Thymus (tissue), 11 donors: ENCODE data around the gene CAP2. TPM values are rescaled to one million over a fixed set of nuclear protein-coding genes. Genes with fewer than 3 reads are reported as not detected.

Experiments
- DNase-seq, 9 donors: peaks; one replicate each; pipeline ENCODE4 v3.0.0-alpha.2; 2013; ENCODE audit warnings: low spot score in 9 of 9, low read depth in 6 of 9, missing footprints in 1 of 9
- H3K27ac ChIP-seq, 2 donors: one replicate each; pipeline ENCODE4 v1.5.1; 2013; ENCODE audit warnings: control low read depth in 1 of 2, low read depth in 1 of 2, low read length in 1 of 2, mild to moderate bottlenecking in 1 of 2, moderate library complexity in 1 of 2
- H3K27me3 ChIP-seq, 2 donors: one replicate each; pipeline ENCODE4 v1.5.1; 2013; ENCODE audit warnings: low read length in 1 of 2; ENCODE audit not compliant: control insufficient read depth in 2 of 2, insufficient read depth in 1 of 2
- H3K36me3 ChIP-seq, 2 donors: one replicate each; pipeline ENCODE4 v1.5.1; 2013; ENCODE audit warnings: low read length in 1 of 2, mild to moderate bottlenecking in 1 of 2, moderate library complexity in 1 of 2; ENCODE audit not compliant: control insufficient read depth in 2 of 2, insufficient read depth in 2 of 2
- H3K4me1 ChIP-seq, 2 donors: one replicate each; pipeline ENCODE4 v1.5.1; 2013; ENCODE audit warnings: low read length in 2 of 2; ENCODE audit not compliant: control insufficient read depth in 2 of 2, insufficient read depth in 2 of 2
- H3K4me3 ChIP-seq, 2 donors: one replicate each; pipeline ENCODE4 v1.5.1; 2013; ENCODE audit warnings: low read length in 2 of 2, control low read depth in 1 of 2, mild to moderate bottlenecking in 1 of 2
- H3K9me3 ChIP-seq, 2 donors: one replicate each; pipeline ENCODE4 v1.5.1; 2013; ENCODE audit warnings: low read length in 1 of 2, mild to moderate bottlenecking in 1 of 2; ENCODE audit not compliant: control insufficient read depth in 2 of 2, insufficient read depth in 1 of 2
- WGBS: extraction: QIAGEN DNeasy Blood & Tissue Kit; methylation state at CpG from one replicate; pipeline ENCODE4 v1.1.7; 2013; 5-methylcytosine and 5-hydroxymethylcytosine counted together
- polyA plus RNA-seq: library from polyadenylated mRNA; stranded (reverse); fragments of 200-250 nt; gene quantifications from one replicate; pipeline ENCODE4 v1.2.3, GENCODE V29; 2013
- total RNA-seq: library from RNA; stranded (reverse); fragments of 120-200 nt; gene quantifications from one replicate; pipeline ENCODE4 v1.2.4, GENCODE V29; 2013
- donor health status: healthy.

Gene CAP2
- total and polyA plus RNA-seq, 2 donors: 1.6 to 4.9 TPM

- H3K4me3 ChIP-seq: no peak overlapping the region
- H3K27me3 ChIP-seq: no peaks in the 10 kb centered on the region
- H3K9me3 ChIP-seq: no peaks in the 10 kb centered on the region
- no peaks in the 10 kb centered on the region for H3K36me3 ChIP-seq
- no peaks in the 10 kb centered on the region for H3K4me1 ChIP-seq
- no peak overlapping the region for H3K27ac ChIP-seq
- WGBS: 82% methylated on average over 4 of the region's 4 CpGs
- DNase-seq: no peak
These were observed 48.8 kb downstream of the CAP2 start for GRCh38 chr6:17442196-17442595.

- H3K27me3 ChIP-seq: no peaks in the 10 kb centered on the region
- no peaks in the 10 kb centered on the region for H3K9me3 ChIP-seq
- 85% methylated on average over 2 of the region's 2 CpGs for WGBS
- H3K4me1 ChIP-seq: no peaks in the 10 kb centered on the region
- no peaks in the 10 kb centered on the region for H3K36me3 ChIP-seq
- no peak overlapping the region for H3K27ac ChIP-seq
- H3K4me3 ChIP-seq: no peak overlapping the region
- DNase-seq: no peak
These were observed 53.3 kb downstream of the CAP2 start for GRCh38 chr6:17446713-17447112.

- Histone ChIP-seq H3K36me3 (no peaks in the 10 kb centered on the region), H3K27ac (no peak overlapping the region), H3K4me3 (no peak overlapping the region), H3K27me3 (no peaks in the 10 kb centered on the region), H3K4me1 (no peaks in the 10 kb centered on the region), H3K9me3 (no peaks in the 10 kb centered on the region)
- 98% methylated on average over 1 of the region's 1 CpG for WGBS
- no peak for DNase-seq
These were observed 54.8 kb downstream of the CAP2 start for GRCh38 chr6:17448165-17448564.

- DNase-seq: no peak
- H3K9me3 ChIP-seq: no peaks in the 10 kb centered on the region
- no peaks in the 10 kb centered on the region for H3K4me1 ChIP-seq
- H3K4me3 ChIP-seq: no peak overlapping the region
- no peak overlapping the region for H3K27ac ChIP-seq
- H3K36me3 ChIP-seq: no peaks in the 10 kb centered on the region
- 97% methylated on average over 1 of the region's 1 CpG for WGBS
- no peaks in the 10 kb centered on the region for H3K27me3 ChIP-seq
These were observed 57.0 kb downstream of the CAP2 start for GRCh38 chr6:17450397-17450796.

- 6% methylated on average over 5 of the region's 5 CpGs for WGBS
- Histone ChIP-seq H3K36me3 (no peaks in the 10 kb centered on the region), H3K4me3 (no peak overlapping the region), H3K27ac (no peak overlapping the region), H3K27me3 (no peaks in the 10 kb centered on the region), H3K4me1 (no peaks in the 10 kb centered on the region), H3K9me3 (no peaks in the 10 kb centered on the region)
- DNase-seq: no peak
These were observed 57.4 kb downstream of the CAP2 start for GRCh38 chr6:17450832-17451231.

GRCh38 chr6:17452096-17452495, 58.7 kb downstream of the CAP2 start:
- no peak overlapping the region for H3K27ac ChIP-seq
- no peak for DNase-seq
- 99% methylated on average over 6 of the region's 6 CpGs for WGBS
- no peak overlapping the region for H3K4me3 ChIP-seq
- H3K4me1 ChIP-seq: no peaks in the 10 kb centered on the region
- no peaks in the 10 kb centered on the region for H3K27me3 ChIP-seq
- H3K9me3 ChIP-seq: no peaks in the 10 kb centered on the region
- H3K36me3 ChIP-seq: no peaks in the 10 kb centered on the region

GRCh38 chr6:17454316-17455005, 61.1 kb downstream of the CAP2 start:
- H3K27ac ChIP-seq: no peak overlapping the region
- no peaks in the 10 kb centered on the region for H3K27me3 ChIP-seq
- no peak overlapping the region for H3K4me3 ChIP-seq
- H3K9me3 ChIP-seq: no peaks in the 10 kb centered on the region
- H3K36me3 ChIP-seq: no peaks in the 10 kb centered on the region
- no peak for DNase-seq
- H3K4me1 ChIP-seq: no peaks in the 10 kb centered on the region
- WGBS: 84% methylated on average over 7 of the region's 7 CpGs

- H3K4me1 ChIP-seq: no peaks in the 10 kb centered on the region
- H3K36me3 ChIP-seq: no peaks in the 10 kb centered on the region
- no peaks in the 10 kb centered on the region for H3K9me3 ChIP-seq
- 93% methylated on average over 7 of the region's 7 CpGs for WGBS
- no peak overlapping the region for H3K27ac ChIP-seq
- H3K27me3 ChIP-seq: no peaks in the 10 kb centered on the region
- H3K4me3 ChIP-seq: no peak overlapping the region
- no peak for DNase-seq
These were observed 62.5 kb downstream of the CAP2 start for GRCh38 chr6:17455919-17456318.

GRCh38 chr6:17456711-17457110, 63.3 kb downstream of the CAP2 start:
- 80% methylated on average over 3 of the region's 3 CpGs for WGBS
- no peaks in the 10 kb centered on the region for H3K27me3 ChIP-seq

More at GRCh38 chr6:17456711-17457110, 63.3 kb downstream of the CAP2 start:
- Histone ChIP-seq H3K4me1 (no peaks in the 10 kb centered on the region), H3K9me3 (no peaks in the 10 kb centered on the region), H3K4me3 (no peak overlapping the region), H3K27ac (no peak overlapping the region), H3K36me3 (no peaks in the 10 kb centered on the region)
- DNase-seq: no peak
